WERI-Rb-1 (cell line): Measurements from ENCODE around the gene DPP3.

ENCODE experiments used
- DNase-seq: peaks from one replicate; pipeline ENCODE4 v3.0.0-alpha.2; 2020
- H3K27ac ChIP-seq: fragments of 250-450 bp; sonication (Bioruptor Pico); 2 replicates; pipeline ENCODE4 v1.5.1; 2020; ENCODE audit warnings: mild to moderate bottlenecking, moderate library complexity
- H3K27me3 ChIP-seq: fragments of 250-450 bp; sonication (Bioruptor Pico); 2 replicates; pipeline ENCODE4 v1.5.1; 2021; ENCODE audit warnings: mild to moderate bottlenecking, low read depth, moderate library complexity; ENCODE audit not compliant: insufficient read depth, severe bottlenecking
- H3K36me3 ChIP-seq: fragments of 250-450 bp; sonication (Bioruptor Pico); 2 replicates; pipeline ENCODE4 v1.5.1; 2020; ENCODE audit warnings: mild to moderate bottlenecking, moderate library complexity
- H3K4me3 ChIP-seq: 2 replicates; pipeline ENCODE4 v1.5.1; 2011; ENCODE audit warnings: low read depth, mild to moderate bottlenecking, control low read depth, low read length
- H3K9me3 ChIP-seq: fragments of 250-450 bp; sonication (Bioruptor Pico); 2 replicates; pipeline ENCODE4 v1.5.1; 2021; ENCODE audit warnings: mild to moderate bottlenecking, moderate library complexity; ENCODE audit not compliant: severe bottlenecking
- TF ChIP-seq, protein P1 (sequence below): IDR thresholded peaks from 2 replicates; pipeline ENCODE4 v1.5.1; 2011; ENCODE audit warnings: low read depth, mild to moderate bottlenecking, control low read depth, inconsistent platforms, low read length

DPP3 gene

DNA sequence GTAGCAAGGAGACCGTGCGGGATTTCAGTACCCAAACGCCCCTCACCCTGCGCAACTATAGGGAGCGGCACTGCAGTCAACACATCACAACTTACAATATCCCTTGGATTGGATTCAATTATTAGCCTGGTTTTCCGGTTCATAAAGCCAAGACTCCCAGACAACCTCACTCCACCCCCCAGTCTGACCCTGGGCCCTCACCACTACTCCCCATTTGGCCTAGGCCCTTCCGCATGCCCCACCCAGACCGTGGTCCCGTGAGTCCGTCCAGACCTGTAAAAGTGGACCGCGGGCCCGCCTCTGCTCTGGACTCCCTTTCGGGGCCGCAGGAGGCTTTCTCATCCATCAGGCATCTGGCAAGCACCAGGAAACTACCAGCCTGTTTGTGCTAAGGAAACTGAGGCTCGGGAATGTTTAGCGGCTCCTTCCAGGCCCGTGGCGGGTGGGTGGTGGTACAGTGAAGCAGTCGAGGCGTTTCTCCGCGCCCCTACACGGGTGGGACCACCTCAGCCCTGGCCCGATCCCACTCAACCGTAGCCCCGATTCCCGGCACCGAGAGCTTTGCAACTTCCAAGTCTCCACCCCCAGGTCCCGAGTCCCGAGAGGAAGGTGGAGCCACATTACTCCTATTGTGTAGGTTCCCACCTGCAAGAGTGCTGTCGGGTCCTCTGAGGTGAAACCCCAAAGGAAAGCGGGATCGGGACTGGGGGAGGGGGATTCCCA is 679 bp upstream of the DPP3 start:
- Histone ChIP-seq H3K27ac (peak overlapping the region; percentile 91), H3K27me3 (no peaks in the 10 kb centered on the region), H3K4me3 (peak overlapping the region; percentile 94), H3K9me3 (no peaks in the 10 kb centered on the region), H3K36me3 (peaks cover 30% of the 10 kb centered on the region)
- no peak for DNase-seq
- TF ChIP-seq, protein P1, sequence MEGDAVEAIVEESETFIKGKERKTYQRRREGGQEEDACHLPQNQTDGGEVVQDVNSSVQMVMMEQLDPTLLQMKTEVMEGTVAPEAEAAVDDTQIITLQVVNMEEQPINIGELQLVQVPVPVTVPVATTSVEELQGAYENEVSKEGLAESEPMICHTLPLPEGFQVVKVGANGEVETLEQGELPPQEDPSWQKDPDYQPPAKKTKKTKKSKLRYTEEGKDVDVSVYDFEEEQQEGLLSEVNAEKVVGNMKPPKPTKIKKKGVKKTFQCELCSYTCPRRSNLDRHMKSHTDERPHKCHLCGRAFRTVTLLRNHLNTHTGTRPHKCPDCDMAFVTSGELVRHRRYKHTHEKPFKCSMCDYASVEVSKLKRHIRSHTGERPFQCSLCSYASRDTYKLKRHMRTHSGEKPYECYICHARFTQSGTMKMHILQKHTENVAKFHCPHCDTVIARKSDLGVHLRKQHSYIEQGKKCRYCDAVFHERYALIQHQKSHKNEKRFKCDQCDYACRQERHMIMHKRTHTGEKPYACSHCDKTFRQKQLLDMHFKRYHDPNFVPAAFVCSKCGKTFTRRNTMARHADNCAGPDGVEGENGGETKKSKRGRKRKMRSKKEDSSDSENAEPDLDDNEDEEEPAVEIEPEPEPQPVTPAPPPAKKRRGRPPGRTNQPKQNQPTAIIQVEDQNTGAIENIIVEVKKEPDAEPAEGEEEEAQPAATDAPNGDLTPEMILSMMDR = no peak

DNA sequence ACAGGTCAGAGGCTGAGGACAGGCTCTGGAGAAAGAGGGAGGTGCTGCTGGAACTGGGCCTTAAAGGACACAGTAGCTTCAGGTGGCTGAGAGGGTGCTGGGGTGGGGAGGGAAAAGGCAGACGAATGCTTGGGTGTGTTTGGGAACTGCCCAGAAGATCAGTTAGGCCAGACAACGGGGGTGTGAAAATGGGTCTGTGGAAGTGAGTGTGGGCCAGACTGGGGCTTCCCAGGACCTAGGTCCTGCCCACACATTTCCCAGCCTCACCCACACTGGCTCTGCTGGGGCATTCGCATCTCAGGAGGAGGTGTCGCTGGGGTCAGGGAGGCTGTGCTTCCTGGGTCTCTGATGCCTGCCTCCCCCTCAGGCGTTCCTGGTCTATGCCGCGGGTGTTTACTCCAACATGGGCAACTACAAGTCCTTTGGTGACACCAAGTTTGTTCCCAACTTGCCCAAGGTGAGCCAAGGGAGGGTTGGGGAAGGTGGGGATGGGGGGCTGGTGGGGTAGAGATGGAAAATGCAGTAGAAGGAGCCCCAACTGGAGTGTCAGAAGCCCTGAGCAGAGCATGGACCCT is 4.7 kb downstream of the DPP3 start:
- Histone ChIP-seq H3K9me3 (no peaks in the 10 kb centered on the region), H3K27me3 (no peaks in the 10 kb centered on the region), H3K27ac (no peak overlapping the region), H3K36me3 (peaks cover 53% of the 10 kb centered on the region), H3K4me3 (no peak overlapping the region)
- TF ChIP-seq, protein P1 = no peak
- no peak for DNase-seq

DNA sequence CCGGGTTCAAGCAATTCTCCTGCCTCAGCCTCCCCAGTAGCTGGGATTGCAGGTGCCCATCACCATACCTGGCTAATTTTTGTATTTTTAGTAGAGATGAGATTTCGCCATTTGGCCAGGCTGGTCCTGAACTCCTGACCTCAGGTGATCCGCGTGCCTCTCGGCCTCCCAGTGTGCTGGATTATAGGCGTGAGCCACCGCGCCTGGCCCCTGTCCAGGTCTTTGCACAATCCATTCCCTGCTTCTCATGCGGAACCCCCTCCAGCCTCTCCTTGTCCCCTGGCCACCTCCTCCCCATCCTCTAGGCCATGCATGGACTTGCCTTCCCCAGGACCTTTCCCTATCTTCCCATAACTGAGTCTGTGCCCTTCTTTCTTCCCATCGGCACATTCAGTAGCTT is 8.7 kb downstream of the DPP3 start:
- H3K27ac ChIP-seq = peak overlapping the region; percentile 78
- H3K27me3 ChIP-seq = no peaks in the 10 kb centered on the region
- no peaks in the 10 kb centered on the region for H3K9me3 ChIP-seq
- H3K36me3 ChIP-seq = peaks cover 61% of the 10 kb centered on the region
- TF ChIP-seq, protein P1 = no peak
- no peak overlapping the region for H3K4me3 ChIP-seq
- peak; percentile 52 for DNase-seq

DNA sequence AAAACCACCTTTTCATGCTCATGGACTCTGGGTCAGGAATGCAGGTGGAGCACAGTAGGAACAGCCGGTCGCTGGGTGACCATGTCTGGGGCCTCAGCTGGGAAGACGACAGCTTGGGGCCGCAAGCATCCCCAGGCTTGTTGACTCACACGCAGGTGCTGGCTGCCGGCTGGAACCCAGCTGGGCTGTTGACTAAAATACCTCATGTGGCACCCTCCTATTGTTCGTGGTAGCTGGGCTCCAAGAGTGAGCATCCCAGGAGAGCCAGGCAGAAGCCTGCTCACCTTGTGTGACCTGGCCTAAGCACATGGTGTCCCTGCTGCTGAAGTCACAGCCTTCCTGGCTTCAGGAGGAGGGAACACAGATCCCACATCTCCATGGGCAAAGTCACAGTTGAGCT is 9.4 kb downstream of the DPP3 start:
- Histone ChIP-seq H3K27me3 (no peaks in the 10 kb centered on the region), H3K36me3 (peaks cover 65% of the 10 kb centered on the region), H3K9me3 (no peaks in the 10 kb centered on the region), H3K27ac (peak overlapping the region; percentile 78), H3K4me3 (no peak overlapping the region)
- TF ChIP-seq, protein P1 = no peak
- peak; percentile 87 for DNase-seq

DNA sequence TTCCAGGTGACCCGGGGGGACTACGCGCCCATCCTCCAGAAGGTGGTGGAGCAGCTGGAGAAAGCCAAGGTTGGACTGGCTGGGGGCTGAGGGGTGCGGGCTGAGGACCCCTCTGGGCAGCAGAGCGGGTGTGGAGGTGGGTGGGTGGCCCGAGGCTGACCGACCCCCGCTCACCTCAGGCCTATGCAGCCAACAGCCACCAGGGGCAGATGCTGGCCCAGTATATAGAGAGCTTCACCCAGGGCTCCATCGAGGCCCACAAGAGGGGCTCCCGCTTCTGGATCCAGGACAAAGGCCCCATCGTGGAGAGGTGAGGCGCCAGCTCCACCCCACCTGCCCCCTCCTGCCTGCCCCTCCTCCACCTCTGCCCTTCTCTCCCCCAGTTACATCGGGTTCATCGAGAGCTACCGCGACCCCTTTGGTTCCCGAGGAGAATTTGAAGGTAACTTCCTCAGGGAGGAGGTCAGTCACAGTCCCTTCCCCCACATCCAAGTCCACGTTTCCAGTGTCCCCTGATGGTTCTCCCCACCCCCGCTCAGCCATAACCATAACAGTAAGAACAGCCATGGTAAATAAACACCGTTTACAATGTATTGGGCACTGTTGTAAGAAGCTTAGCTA is 11.2 kb downstream of the DPP3 start:
- DNase-seq = peak; percentile 50
- TF ChIP-seq, protein P1 = peak; percentile 73
- Histone ChIP-seq H3K27me3 (no peaks in the 10 kb centered on the region), H3K4me3 (no peak overlapping the region), H3K36me3 (peaks cover 67% of the 10 kb centered on the region), H3K27ac (peak overlapping the region; percentile 84), H3K9me3 (no peaks in the 10 kb centered on the region)
